A673 (cell line): Measurements from ENCODE around the gene HES7. TPM values are rescaled to one million over a fixed set of nuclear protein-coding genes. Genes with fewer than 3 reads are reported as not detected.

Experiments
- BruUV-seq: library from RNA; stranded (reverse); fragments of 400-500 nt; replicated peaks from 2 replicates; lab custom pipeline; 2021; lab: Mats Ljungman, UMichigan
- CTCF ChIA-PET: fragments of 300-600 bp; sonication (Branson Sonifier 250); formaldehyde crosslinking; loops from one replicate; lab custom pipeline; 2022; ENCODE audit warnings: antibody characterized with exemption; lab: Charles Lee
- POLR2A ChIA-PET: fragments of 300-600 bp; sonication (Branson Sonifier 250); formaldehyde crosslinking; loops from one replicate; lab custom pipeline; 2022; ENCODE audit warnings: antibody characterized with exemption; ENCODE audit not compliant: low non-redundant PET; lab: Charles Lee
- DNase-seq: peaks from one replicate; pipeline ENCODE4 v3.0.0-alpha.2; 2015; ENCODE audit warnings: low spot score
- H3K27ac ChIP-seq: fragments of 200-600 bp; sonication (generic); 2 replicates; pipeline ENCODE4 v1.5.1; 2016; ENCODE audit warnings: mixed run types, low read depth, mild to moderate bottlenecking, mixed read lengths, antibody characterized with exemption, low read length; ENCODE audit not compliant: poor library complexity, severe bottlenecking
- H3K27me3 ChIP-seq: fragments of 200-600 bp; sonication (generic); replicated peaks from 2 replicates; pipeline ENCODE4 v1.6.1; 2017; ENCODE audit warnings: mixed run types, low read depth, mild to moderate bottlenecking, mixed read lengths, antibody characterized with exemption, low read length; ENCODE audit not compliant: insufficient read depth, poor library complexity
- H3K36me3 ChIP-seq: fragments of 200-600 bp; sonication (generic); 2 replicates; pipeline ENCODE4 v1.6.1; 2016; ENCODE audit warnings: mixed run types, mild to moderate bottlenecking, mixed read lengths, antibody characterized with exemption, low read length; ENCODE audit not compliant: insufficient read depth, poor library complexity, severe bottlenecking
- H3K4me1 ChIP-seq: fragments of 200-600 bp; sonication (generic); 2 replicates; pipeline ENCODE4 v1.6.1; 2017; ENCODE audit warnings: mixed run types, mild to moderate bottlenecking, mixed read lengths, antibody characterized with exemption, low read length; ENCODE audit not compliant: insufficient read depth, poor library complexity, severe bottlenecking
- H3K4me3 ChIP-seq: fragments of 200-600 bp; sonication (generic); 2 replicates; pipeline ENCODE4 v1.5.1; 2016; ENCODE audit warnings: low read depth, mixed run types, mild to moderate bottlenecking, mixed read lengths, low read length; ENCODE audit not compliant: poor library complexity, severe bottlenecking
- H3K9me3 ChIP-seq: fragments of 200-600 bp; sonication (generic); 2 replicates; pipeline ENCODE4 v1.6.1; 2016; ENCODE audit warnings: mixed run types, low read depth, mild to moderate bottlenecking, mixed read lengths, antibody characterized with exemption, low read length; ENCODE audit not compliant: poor library complexity, severe bottlenecking
- CTCF ChIP-seq: fragments of 300-800, 200-600 bp; sonication (generic); conservative IDR thresholded peaks from 2 replicates; pipeline ENCODE4 v1.5.1; 2017; ENCODE audit warnings: low read depth, mild to moderate bottlenecking, antibody characterized with exemption, low read length, moderate library complexity, mixed read lengths
- EZH2 ChIP-seq: fragments of 200-600 bp; sonication (generic); IDR thresholded peaks from 2 replicates; pipeline ENCODE4 v1.6.1; 2017; ENCODE audit warnings: borderline replicate concordance, low read depth, mild to moderate bottlenecking, mixed read lengths, antibody characterized with exemption, low read length; ENCODE audit not compliant: poor library complexity, severe bottlenecking
- intact Hi-C: fragments of 100-400 bp; cut with micrococcal nuclease; formaldehyde crosslinking; loops from one replicate; pipeline ENCODE4 v1.10.0; 2022; ENCODE audit not compliant: unreplicated experiment
- total RNA-seq: library from RNA; stranded (reverse); gene quantifications from 2 replicates; pipeline ENCODE4 v1.2.3, GENCODE V29; 2021

HES7 gene
- total RNA-seq, 1 experiment from 2014 or later = 1.7 TPM

- peaks cover 41% of the 10 kb centered on the region for H3K4me1 ChIP-seq
- ChIA-PET CTCF (interaction anchor here (1.0 kb wide), 1 partner anchor 15 kb away, joined by 4 read pairs; no protein-coding TSS in a partner anchor), POLR2A (interaction anchor here (1.0 kb wide), 1 partner anchor 15 kb away, joined by 3 read pairs; no protein-coding TSS in a partner anchor)
- H3K9me3 ChIP-seq = no peaks in the 10 kb centered on the region
- peaks cover 22% of the 10 kb centered on the region for H3K36me3 ChIP-seq
- peak; percentile 88 for DNase-seq
- BruUV-seq = no TSS peak
- H3K4me3 ChIP-seq = no peak overlapping the region
- intact Hi-C loops = no loop called here
- peak; percentile 89 for TF ChIP-seq CTCF
- no peak for TF ChIP-seq EZH2
- peak overlapping the region; percentile 61 for H3K27ac ChIP-seq
- H3K27me3 ChIP-seq = no peaks in the 10 kb centered on the region
Observed at GRCh38 chr17:8158267-8159031, 34.5 kb upstream of the HES7 start.

GRCh38 chr17:8156246-8156992 lies 32.5 kb upstream of the HES7 start:
- H3K4me1 ChIP-seq = peaks cover 46% of the 10 kb centered on the region
- CTCF ChIA-PET = interaction anchor here (0.5 kb wide), 2 partner anchors 52 to 62 kb away, joined by 3 to 4 read pairs; no protein-coding TSS in a partner anchor
- POLR2A ChIA-PET = interaction anchor here (0.6 to 0.9 kb wide), 2 partner anchors 17 to 32 kb away, joined by 3 to 6 read pairs; no protein-coding TSS in a partner anchor
- peak; percentile 100 for DNase-seq
- H3K4me3 ChIP-seq = peak overlapping the region; percentile 52
- no peaks in the 10 kb centered on the region for H3K9me3 ChIP-seq
- peak overlapping the region; percentile 97 for H3K27ac ChIP-seq
- TF ChIP-seq CTCF = 0 out of 2 replicates have a peak, but pooled peaks have one; percentile 34
- TF ChIP-seq EZH2 = no peak
- intact Hi-C loops = loop anchor here (2.0 kb wide), 2 partner anchors 18 to 34 kb away; no protein-coding TSS in a partner anchor
- BruUV-seq = no TSS peak
- peaks cover 21% of the 10 kb centered on the region for H3K36me3 ChIP-seq
- H3K27me3 ChIP-seq = no peaks in the 10 kb centered on the region

- CTCF ChIA-PET = interaction anchor here (0.5 to 0.9 kb wide), 2 partner anchors 34 to 61 kb away, joined by 4 to 5 read pairs; no protein-coding TSS in a partner anchor
- TSS peak; percentile 16 for BruUV-seq
- peak overlapping the region; percentile 97 for H3K27ac ChIP-seq
Observed at GRCh38 chr17:8155996-8156245, 32.0 kb upstream of the HES7 start.

More at GRCh38 chr17:8155996-8156245, 32.0 kb upstream of the HES7 start:
- TF ChIP-seq CTCF (no peak), EZH2 (no peak)
- H3K9me3 ChIP-seq = no peaks in the 10 kb centered on the region
- DNase-seq = no peak
- H3K4me3 ChIP-seq = peak overlapping the region; percentile 51
- no peaks in the 10 kb centered on the region for H3K27me3 ChIP-seq
- POLR2A ChIA-PET = no interaction called here
- peaks cover 42% of the 10 kb centered on the region for H3K4me1 ChIP-seq
- H3K36me3 ChIP-seq = peaks cover 16% of the 10 kb centered on the region
- intact Hi-C loops = loop anchor here (2.0 kb wide), 2 partner anchors 17 to 33 kb away; no protein-coding TSS in a partner anchor
